ENCODE data around the gene SPTBN2. TPM values are rescaled to one million over a fixed set of nuclear protein-coding genes. Genes with fewer than 3 reads are reported as not detected.

SPTBN2 gene
- total and polyA plus RNA-seq, 3 donors from 2014 or later: 116 to 239 (median 159) TPM

- DNase-seq: no peak
- H3K36me3 ChIP-seq (ENCODE audit: low read depth, missing control alignments): no peaks in the 10 kb centered on the region
- no peak overlapping the region for H3K4me3 ChIP-seq
- H3K4me1 ChIP-seq: no peaks in the 10 kb centered on the region
- 95 to 96% methylated on average over 14 to 19 of the region's 19 CpGs for WGBS, 2 donors
- no peak for TF ChIP-seq POLR2A (IDR thresholded peaks at IDR 0.05)
- TF ChIP-seq, protein P1, sequence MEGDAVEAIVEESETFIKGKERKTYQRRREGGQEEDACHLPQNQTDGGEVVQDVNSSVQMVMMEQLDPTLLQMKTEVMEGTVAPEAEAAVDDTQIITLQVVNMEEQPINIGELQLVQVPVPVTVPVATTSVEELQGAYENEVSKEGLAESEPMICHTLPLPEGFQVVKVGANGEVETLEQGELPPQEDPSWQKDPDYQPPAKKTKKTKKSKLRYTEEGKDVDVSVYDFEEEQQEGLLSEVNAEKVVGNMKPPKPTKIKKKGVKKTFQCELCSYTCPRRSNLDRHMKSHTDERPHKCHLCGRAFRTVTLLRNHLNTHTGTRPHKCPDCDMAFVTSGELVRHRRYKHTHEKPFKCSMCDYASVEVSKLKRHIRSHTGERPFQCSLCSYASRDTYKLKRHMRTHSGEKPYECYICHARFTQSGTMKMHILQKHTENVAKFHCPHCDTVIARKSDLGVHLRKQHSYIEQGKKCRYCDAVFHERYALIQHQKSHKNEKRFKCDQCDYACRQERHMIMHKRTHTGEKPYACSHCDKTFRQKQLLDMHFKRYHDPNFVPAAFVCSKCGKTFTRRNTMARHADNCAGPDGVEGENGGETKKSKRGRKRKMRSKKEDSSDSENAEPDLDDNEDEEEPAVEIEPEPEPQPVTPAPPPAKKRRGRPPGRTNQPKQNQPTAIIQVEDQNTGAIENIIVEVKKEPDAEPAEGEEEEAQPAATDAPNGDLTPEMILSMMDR (IDR thresholded peaks at IDR 0.05): no peak
- no peaks in the 10 kb centered on the region for H3K9me3 ChIP-seq
- intact Hi-C loops (cut with DNase I; ENCODE audit: low total_unique reads): no loop called here
- no peak overlapping the region for H3K27ac ChIP-seq
- H3K27me3 ChIP-seq: no peaks in the 10 kb centered on the region
Measured at GRCh38 chr11:66715346-66716085, 13.5 kb downstream of the SPTBN2 start.

DNA sequence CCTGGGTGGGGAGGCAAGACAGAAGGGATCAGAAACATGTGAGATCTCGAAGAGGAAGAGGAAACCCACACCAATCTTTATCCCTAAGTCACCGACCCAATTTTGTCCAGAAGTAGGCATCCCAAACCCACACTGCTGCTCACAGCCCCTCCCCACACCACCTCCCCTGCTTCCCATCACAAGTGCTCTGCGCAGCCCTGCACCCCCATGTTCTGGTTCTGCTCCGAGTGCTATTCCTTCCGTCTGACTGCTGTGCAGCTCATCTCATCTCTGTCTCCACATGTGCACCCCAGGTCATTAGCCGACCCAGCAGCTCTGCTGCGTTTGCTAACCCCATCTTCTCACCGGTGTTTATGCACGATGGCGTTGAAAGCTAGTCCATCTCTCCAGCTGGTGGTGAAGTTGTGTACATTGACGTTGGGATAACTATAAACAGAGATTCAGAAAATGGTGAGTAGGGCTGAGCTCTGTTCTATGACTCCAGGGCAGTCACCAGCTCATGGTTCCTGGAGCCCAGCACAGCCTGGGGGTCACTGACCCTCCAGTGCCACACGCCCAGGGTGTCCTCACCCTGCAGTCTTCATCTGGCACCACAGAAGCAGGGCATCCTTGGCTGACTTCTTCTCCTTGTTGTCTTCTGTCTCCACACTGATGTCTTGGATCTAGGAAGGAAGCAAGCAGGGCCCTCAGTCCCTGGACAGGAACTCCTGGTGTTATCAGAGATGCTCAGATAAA lies 15.1 kb downstream of the SPTBN2 start:
- WGBS, 2 donors: 87 to 90% methylated on average over 12 of the region's 12 CpGs
- Histone ChIP-seq H3K9me3 (no peaks in the 10 kb centered on the region), H3K4me1 (no peaks in the 10 kb centered on the region), H3K4me3 (no peak overlapping the region), H3K27ac (no peak overlapping the region), H3K36me3 (ENCODE audit: low read depth, missing control alignments) (no peaks in the 10 kb centered on the region), H3K27me3 (no peaks in the 10 kb centered on the region)
- intact Hi-C loops (cut with DNase I; ENCODE audit: low total_unique reads): no loop called here
- no peak for DNase-seq
- TF ChIP-seq, protein P1 (IDR thresholded peaks at IDR 0.05): no peak
- TF ChIP-seq POLR2A (IDR thresholded peaks at IDR 0.05): no peak

DNA sequence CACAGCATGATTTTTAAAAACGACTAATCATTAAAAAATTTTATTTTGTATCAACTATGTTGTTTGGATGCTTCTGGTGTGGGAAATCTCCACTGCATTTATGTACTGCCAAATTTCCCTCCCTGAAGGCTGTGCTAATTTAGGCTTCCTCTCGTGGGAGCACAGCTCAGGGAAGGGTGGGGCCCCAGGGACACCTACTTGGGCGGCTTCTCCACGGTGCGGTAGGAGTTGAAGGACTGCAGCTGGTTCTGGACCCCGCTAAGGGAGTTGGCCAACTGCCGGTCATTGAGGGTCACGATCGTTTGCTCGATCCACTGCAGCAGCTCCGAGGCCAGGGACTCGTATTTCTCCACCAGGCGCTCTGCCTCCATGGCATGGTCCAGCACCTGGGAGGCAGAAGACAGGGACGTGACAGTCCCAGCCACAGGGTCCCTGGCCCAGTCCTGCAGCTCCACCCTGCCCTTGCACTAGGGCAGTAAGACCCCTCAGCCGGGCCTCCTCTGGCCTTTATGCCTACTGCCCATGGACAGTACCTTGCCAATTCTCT lies 18.6 kb downstream of the SPTBN2 start:
- TF ChIP-seq POLR2A (IDR thresholded peaks at IDR 0.05): no peak
- TF ChIP-seq, protein P1 (IDR thresholded peaks at IDR 0.05): no peak
- H3K36me3 ChIP-seq (ENCODE audit: low read depth, missing control alignments): no peaks in the 10 kb centered on the region
- intact Hi-C loops (cut with DNase I; ENCODE audit: low total_unique reads): no loop called here

DNA sequence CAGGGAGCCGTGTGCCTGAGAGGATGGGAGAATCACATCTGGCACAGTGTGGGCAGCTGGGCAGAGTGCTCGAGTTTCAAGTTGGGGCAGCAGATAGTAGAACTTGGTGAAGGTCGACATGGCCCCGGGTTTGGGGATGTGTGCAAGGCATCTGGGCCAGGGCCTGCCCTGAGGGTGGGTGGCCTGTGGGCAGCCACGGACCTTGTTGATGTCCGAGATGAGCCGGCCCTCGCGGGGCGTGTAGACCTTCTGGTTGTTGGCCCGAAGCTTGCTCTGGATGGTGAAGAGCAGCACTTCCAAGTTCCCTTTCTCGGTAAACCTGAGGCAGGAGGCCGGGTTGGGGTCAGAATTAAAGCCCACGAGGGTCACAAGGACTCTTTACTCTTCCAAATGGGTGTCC lies 20.3 kb downstream of the SPTBN2 start:
- H3K36me3 ChIP-seq (ENCODE audit: low read depth, missing control alignments): no peaks in the 10 kb centered on the region
- whole genome bisulfite sequencing, 2 donors: 90 to 93% methylated on average over 14 of the region's 14 CpGs
- intact Hi-C loops (cut with DNase I; ENCODE audit: low total_unique reads): no loop called here
- H3K27me3 ChIP-seq: no peaks in the 10 kb centered on the region
- no peak overlapping the region for H3K27ac ChIP-seq
- H3K4me3 ChIP-seq: no peak overlapping the region
- no peaks in the 10 kb centered on the region for H3K9me3 ChIP-seq
- TF ChIP-seq, protein P1 (IDR thresholded peaks at IDR 0.05): no peak
- no peak for TF ChIP-seq POLR2A (IDR thresholded peaks at IDR 0.05)
- DNase-seq: no peak
- H3K4me1 ChIP-seq: no peaks in the 10 kb centered on the region

More for the DNA sequence above, 18.6 kb downstream of the SPTBN2 start:
- Histone ChIP-seq H3K27me3 (no peaks in the 10 kb centered on the region), H3K9me3 (no peaks in the 10 kb centered on the region), H3K4me1 (no peaks in the 10 kb centered on the region), H3K4me3 (no peak overlapping the region), H3K27ac (no peak overlapping the region)
- no peak for DNase-seq
- 78 to 90% methylated on average over 14 of the region's 15 CpGs for WGBS, 2 donors

Measured in testis (tissue), 3 donors.